Thyroid gland (tissue), 4 donors: ENCODE results near the gene PDGFRB. TPM values are rescaled to one million over a fixed set of nuclear protein-coding genes. Genes with fewer than 3 reads are reported as not detected.

Source experiments
- DNase-seq, 2 donors: peaks; one replicate each; pipeline ENCODE4 v3.0.0-alpha.2; 2019
- H3K27ac ChIP-seq, 3 donors: fragments of 200-600 bp; sonication (generic); 1 replicate in 2 of 3; 2 replicates in 1 of 3; pipeline ENCODE4 v1.5.1; 2016 to 2019; ENCODE audit warnings: mild to moderate bottlenecking in 1 of 3, moderate library complexity in 1 of 3
- H3K27me3 ChIP-seq: fragments of 200-600 bp; sonication (generic); one replicate; pipeline ENCODE4 v1.5.1; 2019
- H3K36me3 ChIP-seq, 2 donors: fragments of 200-600 bp; sonication (generic); one replicate each; pipeline ENCODE4 v1.5.1; 2016 to 2019
- H3K4me1 ChIP-seq, 2 donors: fragments of 200-600 bp; sonication (generic); one replicate each; pipeline ENCODE4 v1.5.1; 2017 to 2019
- H3K4me3 ChIP-seq, 3 donors: fragments of 200-600 bp; sonication (generic); replicated peaks in 1 of 3; 1 replicate in 2 of 3; 2 replicates in 1 of 3; pipeline ENCODE4 v1.5.1; 2016; ENCODE audit warnings: mild to moderate bottlenecking in 1 of 3
- H3K9me3 ChIP-seq: fragments of 200-600 bp; sonication (generic); one replicate; pipeline ENCODE4 v1.5.1; 2017
- POLR2A ChIP-seq, 2 donors: fragments of 450-650 bp; IDR thresholded peaks; one replicate each; pipeline ENCODE4 v1.6.1; 2017; ENCODE audit warnings: antibody characterized with exemption in 2 of 2, mild to moderate bottlenecking in 2 of 2, moderate library complexity in 1 of 2
- WGBS, 2 donors: methylation state at CpG; one replicate each; pipeline ENCODE4 v1.1.5; 2017; 5-methylcytosine and 5-hydroxymethylcytosine counted together
- intact Hi-C: fragments of 100-400 bp; cut with DNase I; formaldehyde crosslinking; loops from one replicate; pipeline ENCODE4 v1.15.1; 2023
- total RNA-seq, 4 donors: library from RNA; depleted of rRNA; stranded (reverse); fragments of >200 nt; gene quantifications; one replicate each; pipeline ENCODE4 v1.2.3, GENCODE V29; 2016
- TF ChIP-seq, protein P1 (sequence below), 6 experiments: fragments of 200-600 bp in 3 of 6; fragments of 450-650 bp in 3 of 6; sonication (generic) in 3 of 6; IDR thresholded peaks; one replicate each; pipeline ENCODE4 v1.5.1; 2016 to 2019; ENCODE audit warnings: antibody characterized with exemption in 6 of 6, mild to moderate bottlenecking in 2 of 6, inconsistent platforms in 1 of 6, moderate library complexity in 1 of 6

The PDGFRB gene
- total RNA-seq, 4 donors from 2014 or later, result 47.3 to 108 (median 84.8) TPM

DNA sequence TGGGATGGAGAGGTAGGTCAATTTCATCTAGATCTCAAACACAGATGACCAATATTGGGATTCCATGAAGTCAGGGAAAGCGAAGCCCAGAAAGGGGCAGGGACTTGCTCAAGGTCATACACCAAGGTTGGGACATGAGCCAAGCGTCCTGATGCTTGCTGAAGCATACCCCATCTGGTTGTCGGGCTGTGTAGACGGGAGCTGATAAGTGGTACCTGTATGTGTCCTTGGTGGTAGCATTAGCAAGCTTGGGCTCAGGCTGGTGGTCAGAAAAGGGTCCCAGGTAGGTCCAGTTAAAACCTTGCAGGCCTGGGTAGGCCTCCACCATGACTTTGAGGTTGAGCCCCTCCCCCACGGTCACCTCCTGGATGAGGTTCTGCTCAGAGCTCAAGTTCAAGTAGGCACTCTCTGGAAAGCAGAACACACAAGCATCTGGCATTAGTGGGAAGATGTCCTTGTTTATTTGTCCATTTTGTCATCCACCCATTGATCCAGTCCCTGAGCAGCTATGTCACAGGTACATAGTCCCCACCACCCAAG is 82.5 kb downstream of the PDGFRB start:
- intact Hi-C loops, result no loop called here
- Histone ChIP-seq H3K36me3 (no peaks in the 10 kb centered on the region), H3K4me3 (no peak overlapping the region), H3K27ac (no peak overlapping the region), H3K27me3 (no peaks in the 10 kb centered on the region), H3K9me3 (no peaks in the 10 kb centered on the region), H3K4me1 (no peaks in the 10 kb centered on the region)
- DNase-seq, result no peak
- TF ChIP-seq, protein P1, sequence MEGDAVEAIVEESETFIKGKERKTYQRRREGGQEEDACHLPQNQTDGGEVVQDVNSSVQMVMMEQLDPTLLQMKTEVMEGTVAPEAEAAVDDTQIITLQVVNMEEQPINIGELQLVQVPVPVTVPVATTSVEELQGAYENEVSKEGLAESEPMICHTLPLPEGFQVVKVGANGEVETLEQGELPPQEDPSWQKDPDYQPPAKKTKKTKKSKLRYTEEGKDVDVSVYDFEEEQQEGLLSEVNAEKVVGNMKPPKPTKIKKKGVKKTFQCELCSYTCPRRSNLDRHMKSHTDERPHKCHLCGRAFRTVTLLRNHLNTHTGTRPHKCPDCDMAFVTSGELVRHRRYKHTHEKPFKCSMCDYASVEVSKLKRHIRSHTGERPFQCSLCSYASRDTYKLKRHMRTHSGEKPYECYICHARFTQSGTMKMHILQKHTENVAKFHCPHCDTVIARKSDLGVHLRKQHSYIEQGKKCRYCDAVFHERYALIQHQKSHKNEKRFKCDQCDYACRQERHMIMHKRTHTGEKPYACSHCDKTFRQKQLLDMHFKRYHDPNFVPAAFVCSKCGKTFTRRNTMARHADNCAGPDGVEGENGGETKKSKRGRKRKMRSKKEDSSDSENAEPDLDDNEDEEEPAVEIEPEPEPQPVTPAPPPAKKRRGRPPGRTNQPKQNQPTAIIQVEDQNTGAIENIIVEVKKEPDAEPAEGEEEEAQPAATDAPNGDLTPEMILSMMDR (IDR thresholded peaks at IDR 0.05), result no peak
- no peak for TF ChIP-seq POLR2A (IDR thresholded peaks at IDR 0.05)
- WGBS, 2 donors, result 78 to 90% methylated on average over 4 to 5 of the region's 5 CpGs

DNA sequence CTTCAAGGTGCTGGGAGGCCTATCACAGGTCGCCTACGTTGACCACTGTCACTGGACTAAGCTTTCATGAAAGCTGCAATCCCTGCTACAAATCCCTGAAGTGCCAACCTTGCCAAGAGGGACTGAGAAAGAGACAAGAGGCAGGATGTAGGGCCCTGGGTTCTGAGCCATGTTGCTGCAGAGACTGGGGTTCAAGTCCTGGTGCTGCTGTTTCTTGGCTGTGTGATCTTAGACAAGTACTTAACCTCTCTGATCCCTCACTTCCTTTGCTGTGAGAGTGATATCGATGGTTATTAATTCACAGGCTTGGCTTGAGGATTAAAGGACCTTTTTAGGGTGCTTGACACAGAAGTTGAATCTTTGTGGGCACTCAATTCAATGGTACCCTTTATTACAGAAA is 84.8 kb downstream of the PDGFRB start:
- Histone ChIP-seq H3K27me3 (no peaks in the 10 kb centered on the region), H3K36me3 (no peaks in the 10 kb centered on the region), H3K4me3 (no peak overlapping the region), H3K9me3 (no peaks in the 10 kb centered on the region), H3K27ac (no peak overlapping the region), H3K4me1 (no peaks in the 10 kb centered on the region)
- intact Hi-C loops, result no loop called here
- TF ChIP-seq, protein P1 (IDR thresholded peaks at IDR 0.05), result no peak
- TF ChIP-seq POLR2A (IDR thresholded peaks at IDR 0.05), result no peak
- 90 to 96% methylated on average over 3 of the region's 3 CpGs for WGBS, 2 donors
- DNase-seq, result no peak

DNA sequence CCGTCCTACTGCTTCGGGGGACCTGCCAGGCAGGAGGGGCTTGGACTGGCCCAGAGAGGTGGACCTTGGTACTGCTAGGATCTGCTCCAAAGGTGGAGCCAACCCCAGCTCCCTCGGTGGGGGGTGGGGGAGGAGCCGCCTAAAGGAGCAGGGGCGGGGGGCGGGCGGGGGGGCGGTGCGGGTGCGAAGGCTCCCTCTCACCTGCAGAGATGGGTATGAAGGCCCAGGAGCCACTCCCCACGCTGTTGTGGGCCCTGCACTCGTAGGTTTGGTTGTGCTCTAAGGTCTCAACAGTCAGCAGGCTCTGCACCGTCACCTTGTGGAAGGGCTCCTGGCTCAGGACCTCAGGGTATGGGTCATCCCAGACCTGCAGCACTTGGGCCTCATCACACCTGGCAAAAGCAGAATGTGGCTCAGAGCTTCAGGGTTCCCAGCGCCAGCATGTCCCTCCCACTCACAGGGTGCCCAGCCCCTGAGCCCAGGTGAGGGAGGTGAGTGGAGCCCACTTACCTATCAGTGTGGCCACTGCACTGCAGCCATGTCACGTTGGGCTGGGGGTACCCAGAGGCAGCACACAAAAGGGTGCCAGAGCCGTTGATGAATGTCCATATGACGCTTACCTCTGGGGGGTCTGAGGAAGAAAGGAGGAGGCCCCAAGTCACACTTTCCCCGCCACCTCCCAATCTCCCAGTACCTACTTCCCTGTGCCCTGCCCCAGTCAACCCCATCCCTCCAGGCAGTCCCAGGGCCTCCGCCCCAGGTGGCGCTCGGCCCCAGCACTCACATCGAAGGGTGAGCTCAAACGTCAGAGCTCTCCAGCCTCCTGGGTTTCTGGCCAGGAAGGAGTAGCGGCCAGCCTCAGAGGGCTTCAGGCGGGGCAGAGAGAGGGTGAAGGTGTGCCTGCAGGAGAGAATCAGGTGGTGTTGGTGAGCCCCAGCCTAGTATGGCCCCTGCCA is 85.7 kb downstream of the PDGFRB start:
- 85 to 88% methylated on average over 6 to 20 of the region's 25 CpGs for WGBS, 2 donors

DNA sequence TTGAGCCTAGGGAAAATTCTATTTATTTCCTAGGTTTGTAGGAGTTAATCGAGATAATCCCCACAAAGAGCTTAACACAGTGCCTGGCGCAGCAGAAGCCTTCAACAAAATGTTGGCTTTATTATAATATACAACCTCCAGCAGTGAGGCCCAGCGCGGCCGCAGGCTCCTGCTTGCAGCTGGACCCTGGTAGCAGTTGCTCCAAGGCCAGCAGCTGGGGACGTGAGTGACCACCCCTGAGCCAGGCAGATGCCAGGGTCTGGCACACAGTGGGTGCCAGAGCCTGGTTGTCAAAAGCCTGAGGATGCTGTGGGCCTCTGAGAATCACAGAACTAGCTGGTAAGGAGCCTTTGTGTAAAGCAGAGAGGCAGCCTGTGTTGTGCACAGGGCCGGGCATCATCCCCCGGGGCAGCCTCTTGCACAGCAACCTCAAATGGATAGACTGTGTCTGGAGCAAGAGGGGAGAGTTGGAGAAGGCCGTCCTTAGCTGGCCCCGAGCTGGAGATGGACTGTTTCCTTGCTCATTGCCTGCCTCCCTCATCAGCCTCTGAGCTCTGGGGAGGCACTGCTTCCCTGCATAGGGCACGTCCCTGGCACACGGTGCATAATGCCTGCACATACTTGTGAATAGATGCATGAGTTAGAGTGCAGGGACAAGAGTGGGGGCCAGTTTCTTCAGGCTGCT is 86.5 kb downstream of the PDGFRB start:
- no peak for DNase-seq
- no peaks in the 10 kb centered on the region for H3K9me3 ChIP-seq
- no peak overlapping the region for H3K27ac ChIP-seq
- no peaks in the 10 kb centered on the region for H3K36me3 ChIP-seq
- intact Hi-C loops, result no loop called here
- TF ChIP-seq POLR2A (IDR thresholded peaks at IDR 0.05), result no peak
- TF ChIP-seq, protein P1 (IDR thresholded peaks at IDR 0.05), result no peak
- no peaks in the 10 kb centered on the region for H3K27me3 ChIP-seq
- no peaks in the 10 kb centered on the region for H3K4me1 ChIP-seq
- H3K4me3 ChIP-seq, result no peak overlapping the region
- 81 to 83% methylated on average over 12 of the region's 12 CpGs for WGBS, 2 donors

More for the DNA sequence above, 85.7 kb downstream of the PDGFRB start:
- H3K9me3 ChIP-seq, result no peaks in the 10 kb centered on the region
- no peak overlapping the region for H3K27ac ChIP-seq
- H3K4me1 ChIP-seq, result no peaks in the 10 kb centered on the region
- intact Hi-C loops, result no loop called here
- H3K4me3 ChIP-seq, result no peak overlapping the region
- TF ChIP-seq, protein P1 (IDR thresholded peaks at IDR 0.05), result no peak
- no peak for TF ChIP-seq POLR2A (IDR thresholded peaks at IDR 0.05)
- no peaks in the 10 kb centered on the region for H3K27me3 ChIP-seq
- no peaks in the 10 kb centered on the region for H3K36me3 ChIP-seq
- DNase-seq, result no peak
